ENCODE results near the gene CYP2A7.
"Not testable (repeated sequence)": the region's sequence is repeated elsewhere in the genome, so short reads cannot be mapped to it uniquely, and the experiment has no call there.

The CYP2A7 gene

GRCh38 chr19:40896843-40897789 is 15.1 kb upstream of the CYP2A7 start:
- DNase-seq (ENCODE audit: low spot score) = not testable (repeated sequence)

DNA sequence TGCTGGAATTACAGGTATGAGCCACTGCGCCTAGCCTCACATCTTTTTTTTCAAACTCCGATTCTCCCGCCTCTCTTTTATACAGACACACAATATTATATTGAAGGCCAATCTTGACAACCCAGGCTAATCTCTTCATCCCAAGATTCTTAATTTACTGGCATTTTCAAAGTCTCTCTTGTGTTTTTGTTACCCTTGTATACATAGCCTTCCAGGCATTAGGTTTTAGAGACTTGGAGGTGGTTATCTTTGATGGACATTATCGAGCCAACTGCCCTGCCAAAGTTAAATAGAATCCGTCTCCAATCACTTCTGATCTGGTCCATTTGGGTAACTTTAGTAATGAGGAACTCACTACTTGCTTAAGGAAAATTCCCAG is 14.4 kb upstream of the CYP2A7 start:
- no peak for DNase-seq (ENCODE audit: low spot score)

DNA sequence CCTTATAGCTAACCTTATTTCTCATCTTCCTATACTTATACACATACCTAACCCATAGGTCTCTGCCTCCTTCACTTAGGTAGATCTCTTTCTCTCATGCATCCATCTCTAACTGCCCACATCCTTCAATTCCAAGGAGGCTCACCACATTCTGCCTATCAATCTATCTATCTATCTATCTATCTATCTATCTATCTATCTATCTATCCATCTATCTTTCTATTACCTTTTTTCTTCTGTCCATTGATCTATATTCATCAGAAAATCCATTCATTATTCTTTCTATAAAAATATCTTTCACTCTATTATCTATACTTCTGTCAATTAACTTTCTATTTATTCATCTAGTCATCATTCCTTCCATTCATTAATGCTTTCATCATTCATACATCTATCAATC is 11.1 kb upstream of the CYP2A7 start:
- no peak for DNase-seq (ENCODE audit: low spot score)

- DNase-seq (ENCODE audit: low spot score) = no peak
Measured at GRCh38 chr19:40889366-40889765, 7.3 kb upstream of the CYP2A7 start.

GRCh38 chr19:40888191-40888590 is 6.2 kb upstream of the CYP2A7 start:
- no peak for DNase-seq (ENCODE audit: low spot score)

GRCh38 chr19:40884187-40884931 is 2.3 kb upstream of the CYP2A7 start:
- DNase-seq (ENCODE audit: low spot score) = not testable (repeated sequence)

DNA sequence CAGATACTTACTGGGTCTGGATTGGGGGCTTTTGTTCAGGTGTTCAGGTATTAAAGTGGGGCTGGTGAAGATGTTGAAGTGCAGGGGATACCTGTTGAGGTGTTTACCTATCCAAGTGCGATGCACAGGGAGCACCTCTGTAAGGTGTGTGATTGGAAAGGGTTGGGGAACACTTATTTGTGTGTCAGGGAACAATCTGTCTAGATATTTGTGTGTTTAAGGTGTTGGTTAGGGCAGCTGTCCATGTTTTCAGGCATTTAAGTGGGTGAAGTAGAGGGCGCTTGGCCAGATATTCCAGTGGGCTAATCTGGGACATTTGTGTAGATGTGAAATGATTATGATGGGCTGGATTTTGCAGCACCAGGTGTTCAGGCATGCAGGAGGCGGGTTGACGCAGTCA is 2.7 kb downstream of the CYP2A7 start:
- not testable (repeated sequence) for DNase-seq (ENCODE audit: low spot score)

GRCh38 chr19:40875526-40875951 is 6.5 kb downstream of the CYP2A7 start:
- DNase-seq (ENCODE audit: low spot score) = not testable (repeated sequence)

DNA sequence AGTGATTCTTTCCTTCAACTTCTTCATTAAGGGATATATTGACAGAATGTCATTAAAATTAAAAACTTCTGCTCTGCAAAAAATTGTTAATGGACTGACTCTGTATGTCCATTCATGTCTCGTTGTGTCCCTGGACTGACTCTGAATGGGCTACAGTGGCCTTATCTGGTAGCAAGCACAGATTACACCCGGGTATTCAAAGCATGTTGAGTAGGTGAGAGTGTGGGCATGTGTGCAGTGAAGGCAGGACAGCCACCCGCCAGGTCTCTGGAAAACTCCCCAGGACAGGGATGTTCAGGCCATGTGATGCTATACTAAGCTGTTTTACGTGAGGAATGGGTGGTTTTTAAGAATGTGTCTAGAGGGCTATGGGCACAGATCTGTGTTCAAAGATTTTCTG is 7.2 kb downstream of the CYP2A7 start:
- not testable (repeated sequence) for DNase-seq (ENCODE audit: low spot score)

- not testable (repeated sequence) for DNase-seq (ENCODE audit: low spot score)
Measured at GRCh38 chr19:40873873-40874272, 8.2 kb downstream of the CYP2A7 start.

DNA sequence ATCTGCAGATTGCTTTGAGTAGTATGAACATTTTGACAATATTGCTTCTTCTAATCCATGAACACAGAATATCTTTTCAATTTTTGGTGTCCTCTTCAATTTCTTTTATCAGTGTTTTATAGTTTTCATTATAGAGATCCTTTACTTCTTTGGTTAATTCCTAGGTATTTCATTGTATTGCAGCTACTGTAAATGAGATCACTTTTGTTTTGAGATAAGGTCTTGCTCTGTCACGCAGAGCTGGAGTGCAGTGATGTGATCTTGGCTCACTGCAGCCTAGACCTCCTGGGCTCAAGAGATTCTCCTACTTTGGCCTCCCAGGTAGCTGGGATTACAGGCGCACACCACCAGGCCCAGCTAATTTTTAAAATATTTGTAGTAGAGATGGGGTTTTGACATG is 9.8 kb downstream of the CYP2A7 start:
- no peak for DNase-seq (ENCODE audit: low spot score)

DNA sequence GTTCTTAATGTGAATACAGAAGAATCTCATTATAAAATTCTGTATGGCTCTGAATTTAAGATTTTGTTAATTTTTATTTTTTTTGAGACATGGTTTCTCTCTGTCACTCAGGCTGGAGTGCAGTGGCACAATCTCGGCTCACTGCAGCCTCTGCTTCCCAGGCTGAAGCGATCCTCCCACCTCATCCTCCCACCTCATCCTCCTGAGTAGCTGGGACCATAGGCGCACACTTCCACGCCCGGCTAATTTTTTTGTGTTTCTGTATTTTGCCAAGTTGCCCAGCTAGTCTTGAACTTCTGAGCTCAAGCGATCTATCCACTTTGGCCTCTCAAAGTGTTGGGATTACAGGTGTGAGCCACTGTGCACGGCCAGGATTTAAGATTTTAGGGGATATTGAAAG is 14.3 kb downstream of the CYP2A7 start:
- no peak for DNase-seq (ENCODE audit: low spot score)

- DNase-seq (ENCODE audit: low spot score) = not testable (repeated sequence)
Measured at GRCh38 chr19:40864739-40865496, 17.1 kb downstream of the CYP2A7 start.

- no peak for DNase-seq (ENCODE audit: low spot score)
Measured at GRCh38 chr19:40862785-40863184, 19.2 kb downstream of the CYP2A7 start.

DNA sequence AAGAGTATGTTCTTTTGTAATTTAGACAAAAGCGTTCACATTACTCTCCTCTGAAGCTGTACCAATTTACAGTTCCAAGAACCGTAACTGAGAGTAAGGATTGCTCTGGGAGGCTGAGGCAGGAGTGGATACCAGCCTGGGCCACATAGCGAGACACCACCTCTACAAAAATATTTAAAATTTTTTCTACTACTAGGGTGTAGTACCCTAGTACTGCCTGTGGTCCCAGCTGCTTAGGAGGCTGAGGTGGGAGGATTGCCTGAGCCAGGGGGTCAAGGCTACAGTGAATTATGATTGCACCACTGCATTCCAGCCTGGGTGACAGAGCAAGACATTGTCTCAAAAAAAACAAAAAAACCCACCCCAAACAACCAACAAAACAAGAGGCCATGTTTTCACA is 19.7 kb downstream of the CYP2A7 start:
- no peak for DNase-seq (ENCODE audit: low spot score)

DNA sequence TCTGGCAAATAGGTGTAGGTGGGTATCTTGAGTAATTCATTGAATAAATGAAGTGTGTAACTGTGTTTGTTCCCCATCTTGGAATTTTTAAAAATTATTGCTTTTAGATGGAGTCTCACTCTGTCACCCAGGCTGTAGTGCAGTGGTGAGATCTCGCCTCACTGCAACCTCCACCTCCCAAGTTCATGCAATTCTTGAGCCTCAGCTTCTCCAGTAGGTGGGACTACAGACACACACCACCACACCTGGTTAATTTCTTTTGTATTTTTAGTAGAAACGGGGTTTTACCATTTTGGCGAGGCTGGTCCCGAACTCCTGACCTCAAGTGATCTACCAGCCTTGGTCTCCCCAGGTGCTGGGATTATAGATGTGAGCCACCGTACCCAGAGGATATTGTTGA is 23.9 kb downstream of the CYP2A7 start:
- DNase-seq (ENCODE audit: low spot score) = no peak

DNA sequence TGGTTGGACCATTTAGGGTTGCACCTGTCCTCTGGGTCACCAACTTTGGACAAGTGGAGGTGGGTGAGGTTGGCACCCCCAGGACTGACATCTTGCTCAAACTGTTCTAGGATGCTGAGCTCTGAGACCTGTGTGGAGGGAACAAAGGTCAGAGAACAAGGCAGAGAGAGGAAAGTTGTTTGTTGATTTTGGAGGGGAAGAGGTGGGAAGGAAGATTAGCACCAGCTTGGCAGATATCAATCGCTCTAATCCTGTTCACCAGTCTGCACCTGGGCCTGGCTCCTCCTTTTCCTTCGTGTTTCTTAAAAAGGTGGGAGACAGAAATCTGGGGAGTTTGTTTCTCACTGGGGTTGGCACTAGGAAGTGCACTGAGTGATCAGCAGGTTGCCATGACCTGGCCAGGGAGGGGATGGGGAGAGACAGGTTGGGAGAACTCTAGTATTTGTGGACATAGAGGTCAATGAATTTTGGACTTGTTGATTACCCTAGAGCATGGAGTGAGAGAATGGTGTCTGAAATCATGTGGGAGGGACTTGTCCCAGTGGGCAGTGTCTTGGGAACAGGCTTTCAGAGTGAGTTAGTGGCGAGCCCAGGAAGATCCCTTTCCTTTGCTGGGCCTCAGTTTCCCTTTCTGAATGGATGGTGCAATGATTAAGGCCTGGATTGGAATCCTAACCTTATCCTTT is 29.4 kb downstream of the CYP2A7 start:
- DNase-seq (ENCODE audit: low spot score) = not testable (repeated sequence)

- not testable (repeated sequence) for DNase-seq (ENCODE audit: low spot score)
Measured at GRCh38 chr19:40850277-40850676, 31.8 kb downstream of the CYP2A7 start, which contains the start of gene CYP2A6. TSS of gene CYP2A6 (minus strand) at chr19:40850447. CDS start at chr19:40850426, 21 bp downstream.

- not testable (repeated sequence) for DNase-seq (ENCODE audit: low spot score)
Measured at GRCh38 chr19:40846722-40847121, 35.3 kb downstream of the CYP2A7 start.

DNA sequence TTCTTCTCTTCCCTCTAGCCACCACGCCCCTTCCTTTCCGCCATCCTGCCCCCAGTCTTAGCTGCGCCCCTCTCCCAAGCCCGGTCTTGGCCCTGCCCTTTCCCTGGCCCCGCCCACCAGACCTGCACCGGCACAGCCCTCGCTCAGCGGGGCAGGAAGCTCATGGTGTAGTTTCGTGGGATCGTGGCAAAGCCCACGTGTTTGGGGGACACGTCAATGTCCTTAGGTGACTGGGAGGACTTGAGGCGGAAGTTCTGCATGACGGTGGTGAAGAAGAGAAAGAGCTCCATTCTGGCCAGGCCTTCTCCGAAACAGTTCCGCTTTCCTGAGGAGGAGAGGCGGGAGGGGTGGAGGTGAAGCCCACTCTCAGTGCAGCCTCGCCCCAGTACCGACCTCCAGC is 38.4 kb downstream of the CYP2A7 start:
- not testable (repeated sequence) for DNase-seq (ENCODE audit: low spot score)

- DNase-seq (ENCODE audit: low spot score) = not testable (repeated sequence)
Measured at GRCh38 chr19:40842997-40843652, 38.9 kb downstream of the CYP2A7 start.

Measured in hepatic stellate cell (primary cell).